ENCODE data around the gene TOX3. TPM values are rescaled to one million over a fixed set of nuclear protein-coding genes. Genes with fewer than 3 reads are reported as not detected.

Gene TOX3
- total and polyA plus RNA-seq, 2 donors (not counting 3 experiments of a cell fraction or from before 2014, with no cell fraction given), result not detected

- H3K9ac ChIP-seq (replicated peaks; ENCODE audit: extremely low read depth, insufficient read depth, low read length), result no peak overlapping the region
- TF ChIP-seq EZH2 (IDR thresholded peaks at IDR 0.05; ENCODE audit: borderline replicate concordance, low read depth, low read length, severe bottlenecking), result no peak
- no peak for TF ChIP-seq JUN (IDR thresholded peaks at IDR 0.05; ENCODE audit: borderline replicate concordance, insufficient read depth, insufficient read length, low read depth)
- no peak for TF ChIP-seq POLR2AphosphoS5 (IDR thresholded peaks at IDR 0.05; ENCODE audit: insufficient read depth, low read depth, low read length)
- TF ChIP-seq, protein P1, sequence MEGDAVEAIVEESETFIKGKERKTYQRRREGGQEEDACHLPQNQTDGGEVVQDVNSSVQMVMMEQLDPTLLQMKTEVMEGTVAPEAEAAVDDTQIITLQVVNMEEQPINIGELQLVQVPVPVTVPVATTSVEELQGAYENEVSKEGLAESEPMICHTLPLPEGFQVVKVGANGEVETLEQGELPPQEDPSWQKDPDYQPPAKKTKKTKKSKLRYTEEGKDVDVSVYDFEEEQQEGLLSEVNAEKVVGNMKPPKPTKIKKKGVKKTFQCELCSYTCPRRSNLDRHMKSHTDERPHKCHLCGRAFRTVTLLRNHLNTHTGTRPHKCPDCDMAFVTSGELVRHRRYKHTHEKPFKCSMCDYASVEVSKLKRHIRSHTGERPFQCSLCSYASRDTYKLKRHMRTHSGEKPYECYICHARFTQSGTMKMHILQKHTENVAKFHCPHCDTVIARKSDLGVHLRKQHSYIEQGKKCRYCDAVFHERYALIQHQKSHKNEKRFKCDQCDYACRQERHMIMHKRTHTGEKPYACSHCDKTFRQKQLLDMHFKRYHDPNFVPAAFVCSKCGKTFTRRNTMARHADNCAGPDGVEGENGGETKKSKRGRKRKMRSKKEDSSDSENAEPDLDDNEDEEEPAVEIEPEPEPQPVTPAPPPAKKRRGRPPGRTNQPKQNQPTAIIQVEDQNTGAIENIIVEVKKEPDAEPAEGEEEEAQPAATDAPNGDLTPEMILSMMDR (IDR thresholded peaks at IDR 0.05; ENCODE audit: extremely low read depth in 1 of 2, insufficient read depth in 1 of 2, low read depth in 1 of 2, low read length in 2 of 2), result no peak
- no peak for TF ChIP-seq MYC (IDR thresholded peaks at IDR 0.05; ENCODE audit: low read depth, low read length)
- TF ChIP-seq GATA2 (IDR thresholded peaks at IDR 0.05; ENCODE audit: insufficient read depth, insufficient read length, low read depth, low read length), result no peak
- no peak for TF ChIP-seq POLR2A (IDR thresholded peaks at IDR 0.05; ENCODE audit: low read depth, low read length)
- no peak for TF ChIP-seq MAX (IDR thresholded peaks at IDR 0.05; ENCODE audit: insufficient read depth, insufficient read length)
- no peak for TF ChIP-seq FOS (IDR thresholded peaks at IDR 0.05; ENCODE audit: borderline replicate concordance, insufficient read depth, low read length)
- dilution Hi-C loops (cut with MboI; ENCODE audit: extremely low pct_ligation_motif_present, low sequenced_read_pairs), result no loop called here
- peaks cover 4% of the 10 kb centered on the region for H3K9me3 ChIP-seq (replicated peaks; ENCODE audit: control insufficient read depth, insufficient read depth, low read length)
- POLR2A ChIA-PET, result no interaction called here
- no peak overlapping the region for H3K4me2 ChIP-seq (ENCODE audit: insufficient read depth, low read length)
- no TSS peak for BruUV-seq (replicated peaks)
- no peak overlapping the region for H3K4me3 ChIP-seq (replicated peaks in 1 of 3; ENCODE audit: insufficient read depth in 1 of 3, low read depth in 1 of 3, low read length in 3 of 3)
- H3K9me1 ChIP-seq (replicated peaks; ENCODE audit: control insufficient read depth, extremely low read depth, insufficient read depth, low read length), result no peaks in the 10 kb centered on the region
- no peak overlapping the region for H2AFZ ChIP-seq (ENCODE audit: low read depth, low read length)
- intact Hi-C loops (cut with micrococcal nuclease), result no loop called here
- H4K20me1 ChIP-seq (replicated peaks; ENCODE audit: control insufficient read depth, extremely low read depth, insufficient read depth, low read length), result no peaks in the 10 kb centered on the region
- no peak overlapping the region for H3K27ac ChIP-seq (ENCODE audit: insufficient read depth, low read depth, low read length)
- CTCF ChIA-PET, result no interaction called here
- H3K27me3 ChIP-seq (ENCODE audit: control insufficient read depth in 2 of 2, insufficient read depth in 2 of 2, low read length in 2 of 2), result no peaks in the 10 kb centered on the region
- H3K79me2 ChIP-seq (ENCODE audit: control insufficient read depth, insufficient read depth, low read length), result no peaks in the 10 kb centered on the region
- no peaks in the 10 kb centered on the region for H3K4me1 ChIP-seq (ENCODE audit: control insufficient read depth, extremely low read depth, insufficient read depth, low read length)
- FAIRE-seq (no peak), DNase-seq (ENCODE audit: low read depth, low spot score) (no peak)
- H3K36me3 ChIP-seq (ENCODE audit: control insufficient read depth in 2 of 2, extremely low read depth in 1 of 2, insufficient read depth in 2 of 2, low read length in 2 of 2), result no peaks in the 10 kb centered on the region
Measured at GRCh38 chr16:52424591-52424990, 122.4 kb downstream of the TOX3 start.
